Measurements from ENCODE around the gene COPG2.

Gene COPG2

GRCh38 chr7:130641497-130641896 is 27.1 kb downstream of the COPG2 start:
- Histone ChIP-seq H3K9me2 (replicated peaks; ENCODE audit: insufficient read depth, low read length) (no peaks in the 10 kb centered on the region), H3F3A (ENCODE audit: insufficient read depth) (no peaks in the 10 kb centered on the region), H3K36me3 (ENCODE audit: low read length) (peaks cover 10% of the 10 kb centered on the region; the same call in 1 of the 2 replicates), H3K9ac (ENCODE audit: low read length) (no peak overlapping the region), H3K4me2 (ENCODE audit: low read depth, low read length, poor library complexity, severe bottlenecking) (no peak overlapping the region), H3K79me2 (ENCODE audit: insufficient read depth, low read length) (no peaks in the 10 kb centered on the region), H3K27me3 (ENCODE audit: low read length) (no peaks in the 10 kb centered on the region), H3K4me3 (ENCODE audit: insufficient read depth, low read length, poor library complexity, severe bottlenecking) (no peak overlapping the region), H3K9me3 (ENCODE audit: insufficient read depth, low read length) (no peaks in the 10 kb centered on the region), H4K20me1 (ENCODE audit: low read depth, low read length) (no peaks in the 10 kb centered on the region), H2AFZ (ENCODE audit: low read depth, low read length, severe bottlenecking) (no peak overlapping the region), H3K27ac (ENCODE audit: low read depth, low read length) (no peak overlapping the region)
- TF ChIP-seq EZH2phosphoT487 (conservative IDR thresholded peaks at IDR 0.05; ENCODE audit: low read length) (no peak), CTCF (IDR thresholded peaks at IDR 0.05; ENCODE audit: insufficient read depth, low read length, poor library complexity, severe bottlenecking) (no peak)

- Histone ChIP-seq H3K9ac (ENCODE audit: low read length) (no peak overlapping the region), H3K36me3 (ENCODE audit: low read length) (peaks cover 10% of the 10 kb centered on the region; the same call in 1 of the 2 replicates), H2AFZ (ENCODE audit: low read depth, low read length, severe bottlenecking) (no peak overlapping the region), H3K27ac (ENCODE audit: low read depth, low read length) (no peak overlapping the region), H3F3A (ENCODE audit: insufficient read depth) (no peaks in the 10 kb centered on the region), H3K27me3 (ENCODE audit: low read length) (no peaks in the 10 kb centered on the region), H3K4me2 (ENCODE audit: low read depth, low read length, poor library complexity, severe bottlenecking) (no peak overlapping the region), H3K9me2 (replicated peaks; ENCODE audit: insufficient read depth, low read length) (no peaks in the 10 kb centered on the region), H3K79me2 (ENCODE audit: insufficient read depth, low read length) (no peaks in the 10 kb centered on the region), H3K9me3 (ENCODE audit: insufficient read depth, low read length) (no peaks in the 10 kb centered on the region), H4K20me1 (ENCODE audit: low read depth, low read length) (no peaks in the 10 kb centered on the region), H3K4me3 (ENCODE audit: insufficient read depth, low read length, poor library complexity, severe bottlenecking) (no peak overlapping the region)
- TF ChIP-seq CTCF (IDR thresholded peaks at IDR 0.05; ENCODE audit: insufficient read depth, low read length, poor library complexity, severe bottlenecking) (no peak), EZH2phosphoT487 (conservative IDR thresholded peaks at IDR 0.05; ENCODE audit: low read length) (no peak)
These were observed 27.5 kb downstream of the COPG2 start for GRCh38 chr7:130641040-130641439.

- Histone ChIP-seq H3K4me3 (ENCODE audit: insufficient read depth, low read length, poor library complexity, severe bottlenecking) (no peak overlapping the region), H3K4me2 (ENCODE audit: low read depth, low read length, poor library complexity, severe bottlenecking) (no peak overlapping the region), H3K27ac (ENCODE audit: low read depth, low read length) (no peak overlapping the region), H3K27me3 (ENCODE audit: low read length) (no peaks in the 10 kb centered on the region), H3F3A (ENCODE audit: insufficient read depth) (no peaks in the 10 kb centered on the region), H2AFZ (ENCODE audit: low read depth, low read length, severe bottlenecking) (no peak overlapping the region), H3K36me3 (ENCODE audit: low read length) (peaks cover 10% of the 10 kb centered on the region; the same call in 1 of the 2 replicates), H3K9me3 (ENCODE audit: insufficient read depth, low read length) (no peaks in the 10 kb centered on the region), H3K79me2 (ENCODE audit: insufficient read depth, low read length) (no peaks in the 10 kb centered on the region), H4K20me1 (ENCODE audit: low read depth, low read length) (no peaks in the 10 kb centered on the region), H3K9me2 (replicated peaks; ENCODE audit: insufficient read depth, low read length) (no peaks in the 10 kb centered on the region), H3K9ac (ENCODE audit: low read length) (no peak overlapping the region)
- no peak for TF ChIP-seq CTCF (IDR thresholded peaks at IDR 0.05; ENCODE audit: insufficient read depth, low read length, poor library complexity, severe bottlenecking)
These were observed 29.2 kb downstream of the COPG2 start for GRCh38 chr7:130639388-130639787.
